KOPT-K1 (cell line): ENCODE measurements around the gene RFTN1.

Source experiments
- H3K27ac ChIP-seq: fragments of 200-600 bp; sonication (generic); 2 replicates; pipeline ENCODE4 v1.5.1; 2016; ENCODE audit warnings: antibody characterized with exemption, mild to moderate bottlenecking, low read depth, low read length; ENCODE audit not compliant: poor library complexity, severe bottlenecking
- H3K36me3 ChIP-seq: fragments of 200-600 bp; sonication (generic); 2 replicates; pipeline ENCODE4 v1.5.1; 2017; ENCODE audit warnings: antibody characterized with exemption, mild to moderate bottlenecking, low read length, moderate library complexity; ENCODE audit not compliant: insufficient read depth
- H3K9me3 ChIP-seq: fragments of 200-600 bp; sonication (generic); 2 replicates; pipeline ENCODE4 v1.5.1; 2017; ENCODE audit warnings: antibody characterized with exemption, low read length, mild to moderate bottlenecking; ENCODE audit not compliant: insufficient read depth, poor library complexity, severe bottlenecking

The RFTN1 gene

GRCh38 chr3:16266714-16267113 lies 246.8 kb downstream of the RFTN1 start:
- no peak overlapping the region for H3K27ac ChIP-seq

More at GRCh38 chr3:16266714-16267113, 246.8 kb downstream of the RFTN1 start:
- no peaks in the 10 kb centered on the region for H3K9me3 ChIP-seq
- H3K36me3 ChIP-seq: peaks cover 32% of the 10 kb centered on the region
